ENCODE results near the gene PXMP2. TPM values are rescaled to one million over a fixed set of nuclear protein-coding genes. Genes with fewer than 3 reads are reported as not detected.
A peak's percentile ranks its signal among the peaks of the same experiment; 100 is the strongest.
"Not testable (repeated sequence)": the region's sequence is repeated elsewhere in the genome, so short reads cannot be mapped to it uniquely, and the experiment has no call there.

Gene PXMP2
- total and polyA plus RNA-seq, 4 donors = 43.8 to 259 (median 135) TPM

- Histone ChIP-seq H3K9me3 (ENCODE audit: control insufficient read depth in 4 of 4, low read length in 3 of 4) (no peaks in the 10 kb centered on the region), H3K4me3 (ENCODE audit: low read depth in 1 of 3, low read length in 3 of 3) (no peak overlapping the region), H3K27ac (ENCODE audit: low read depth in 1 of 2, low read length in 2 of 2) (no peak overlapping the region), H3K36me3 (ENCODE audit: control insufficient read depth in 4 of 4, insufficient read depth in 3 of 4, low read depth in 1 of 4, low read length in 3 of 4) (peaks cover 0 to 8% (median 5%) of the 10 kb centered on the region in 4 donors), H3K27me3 (ENCODE audit: control insufficient read depth in 4 of 4, insufficient read depth in 4 of 4, low read length in 3 of 4) (no peaks in the 10 kb centered on the region), H3K9ac (ENCODE audit: low read depth in 1 of 2, low read length in 2 of 2) (no peak overlapping the region), H3K4me1 (ENCODE audit: control insufficient read depth in 4 of 4, insufficient read depth in 4 of 4, low read length in 3 of 4) (peaks cover 2 to 29% (median 21%) of the 10 kb centered on the region in 4 donors)
- DNase-seq (ENCODE audit: low spot score) = no peak
- 86% methylated on average over 9 of the region's 9 CpGs for WGBS
- no peak for TF ChIP-seq FOXA2 (IDR thresholded peaks at IDR 0.05)
- TF ChIP-seq HNF4A (conservative IDR thresholded peaks at IDR 0.05) = no peak
- no peak for TF ChIP-seq YY1 (IDR thresholded peaks at IDR 0.05)
- no peak for TF ChIP-seq NR2F2 (IDR thresholded peaks at IDR 0.05)
- no peak for TF ChIP-seq RXRA (IDR thresholded peaks at IDR 0.05)
- TF ChIP-seq FOXA1 (IDR thresholded peaks at IDR 0.05) = no peak
- no peak for TF ChIP-seq EGR1 (IDR thresholded peaks at IDR 0.05; ENCODE audit: low read depth in 2 of 2)
- no peak for TF ChIP-seq RAD21 (IDR thresholded peaks at IDR 0.05)
- TF ChIP-seq ZBTB33 (IDR thresholded peaks at IDR 0.05) = no peak
- no peak for TF ChIP-seq ATF3 (IDR thresholded peaks at IDR 0.05)
- TF ChIP-seq GABPA (IDR thresholded peaks at IDR 0.05 in 1 of 2, conservative IDR thresholded peaks at IDR 0.05 in 1 of 2) = no peak
- TF ChIP-seq REST (IDR thresholded peaks at IDR 0.05) = no peak
- no peak for TF ChIP-seq MAX (IDR thresholded peaks at IDR 0.05)
- TF ChIP-seq TAF1 (conservative IDR thresholded peaks at IDR 0.05) = no peak
- no peak for TF ChIP-seq CTCF (IDR thresholded peaks at IDR 0.05; ENCODE audit: low read depth, low read length, missing input control)
- TF ChIP-seq SP1 (IDR thresholded peaks at IDR 0.05) = no peak
- no peak for TF ChIP-seq JUND (IDR thresholded peaks at IDR 0.05)
These were observed 2.7 kb downstream of the PXMP2 start for GRCh38 chr12:132690112-132690511.

- not testable (repeated sequence) for DNase-seq (ENCODE audit: low spot score); H3K9me3 ChIP-seq (ENCODE audit: control insufficient read depth in 4 of 4, low read length in 3 of 4); H3K27me3 ChIP-seq (ENCODE audit: control insufficient read depth in 4 of 4, insufficient read depth in 4 of 4, low read length in 3 of 4)
These were observed 4.6 kb downstream of the PXMP2 start for GRCh38 chr12:132692030-132692429.

GRCh38 chr12:132694888-132695287 lies 7.5 kb downstream of the PXMP2 start:
- H3K9ac ChIP-seq (ENCODE audit: low read depth in 1 of 2, low read length in 2 of 2); H3K4me3 ChIP-seq (ENCODE audit: low read depth in 1 of 3, low read length in 3 of 3); H3K27me3 ChIP-seq (ENCODE audit: control insufficient read depth in 4 of 4, insufficient read depth in 4 of 4, low read length in 3 of 4); DNase-seq (ENCODE audit: low spot score); H3K9me3 ChIP-seq (ENCODE audit: control insufficient read depth in 4 of 4, low read length in 3 of 4): not testable (repeated sequence)
- Histone ChIP-seq H3K36me3 (ENCODE audit: control insufficient read depth in 4 of 4, insufficient read depth in 3 of 4, low read depth in 1 of 4, low read length in 3 of 4) (peaks cover 6 to 22% (median 15%) of the 10 kb centered on the region in 4 donors), H3K4me1 (ENCODE audit: control insufficient read depth in 4 of 4, insufficient read depth in 4 of 4, low read length in 3 of 4) (peaks cover under 1 to 33% (median 16%) of the 10 kb centered on the region in 4 donors), H3K27ac (ENCODE audit: low read depth in 1 of 2, low read length in 2 of 2) (peak overlapping the region; percentile 19 to 53)
- 97% methylated on average over 3 of the region's 3 CpGs for WGBS

More at GRCh38 chr12:132692030-132692429, 4.6 kb downstream of the PXMP2 start:
- not testable (repeated sequence) for H3K27ac ChIP-seq (ENCODE audit: low read depth in 1 of 2, low read length in 2 of 2); H3K4me3 ChIP-seq (ENCODE audit: low read depth in 1 of 3, low read length in 3 of 3); H3K9ac ChIP-seq (ENCODE audit: low read depth in 1 of 2, low read length in 2 of 2)
- Histone ChIP-seq H3K4me1 (ENCODE audit: control insufficient read depth in 4 of 4, insufficient read depth in 4 of 4, low read length in 3 of 4) (peaks cover 2 to 27% (median 18%) of the 10 kb centered on the region in 4 donors), H3K36me3 (ENCODE audit: control insufficient read depth in 4 of 4, insufficient read depth in 3 of 4, low read depth in 1 of 4, low read length in 3 of 4) (peaks cover 2 to 15% (median 11%) of the 10 kb centered on the region in 4 donors)
- WGBS = 82% methylated on average over 3 of the region's 3 CpGs

Data from liver (tissue), 9 donors.